Suprapubic skin (tissue), 4 donors: ENCODE data around the gene CTDNEP1. TPM values are rescaled to one million over a fixed set of nuclear protein-coding genes. Genes with fewer than 3 reads are reported as not detected.

ENCODE experiments used
- DNase-seq, 2 donors: peaks; one replicate each; pipeline ENCODE4 v3.0.0-alpha.2; 2019; ENCODE audit warnings: low spot score in 2 of 2
- H3K27ac ChIP-seq: fragments of 200-600 bp; sonication (generic); one replicate; pipeline ENCODE4 v1.5.1; 2019
- H3K27me3 ChIP-seq: fragments of 200-600 bp; sonication (generic); one replicate; pipeline ENCODE4 v1.5.1; 2019
- H3K36me3 ChIP-seq: fragments of 200-600 bp; sonication (generic); one replicate; pipeline ENCODE4 v1.5.1; 2019
- H3K4me1 ChIP-seq: fragments of 200-600 bp; sonication (generic); one replicate; pipeline ENCODE4 v1.5.1; 2019
- H3K4me3 ChIP-seq: fragments of 200-600 bp; sonication (generic); one replicate; pipeline ENCODE4 v1.5.1; 2019; ENCODE audit warnings: mild to moderate bottlenecking
- H3K9me3 ChIP-seq: fragments of 200-600 bp; sonication (generic); one replicate; pipeline ENCODE4 v1.5.1; 2019
- CTCF ChIP-seq, 2 donors: fragments of 200-600 bp in 1 of 2; fragments of 450-650 bp in 1 of 2; sonication (generic) in 1 of 2; IDR thresholded peaks; one replicate each; pipeline ENCODE4 v1.5.1; 2016 to 2019; ENCODE audit warnings: antibody characterized with exemption in 2 of 2, mild to moderate bottlenecking in 1 of 2, moderate library complexity in 1 of 2
- EP300 ChIP-seq: sonication (generic); formaldehyde crosslinking; IDR thresholded peaks from one replicate; pipeline ENCODE4 v1.6.1; 2017; ENCODE audit warnings: antibody characterized with exemption
- POLR2A ChIP-seq, 2 donors: fragments of 450-650 bp; IDR thresholded peaks; one replicate each; pipeline ENCODE4 v1.6.1; 2017; ENCODE audit warnings: antibody characterized with exemption in 2 of 2, mild to moderate bottlenecking in 2 of 2, moderate library complexity in 2 of 2
- POLR2AphosphoS5 ChIP-seq, 3 donors: sonication (generic); formaldehyde crosslinking; IDR thresholded peaks; one replicate each; pipeline ENCODE4 v1.6.1; 2017; ENCODE audit warnings: antibody characterized with exemption in 3 of 3
- WGBS: methylation state at CpG from one replicate; pipeline ENCODE4 v1.1.5; 2018; 5-methylcytosine and 5-hydroxymethylcytosine counted together
- total RNA-seq, 4 donors: library from RNA; depleted of rRNA; stranded (reverse); fragments of >200 nt; gene quantifications; one replicate each; pipeline ENCODE4 v1.1.0, GENCODE V29; 2016

Gene CTDNEP1
- total RNA-seq, 4 donors from 2014 or later, result 54.7 to 80.6 (median 72.1) TPM

DNA sequence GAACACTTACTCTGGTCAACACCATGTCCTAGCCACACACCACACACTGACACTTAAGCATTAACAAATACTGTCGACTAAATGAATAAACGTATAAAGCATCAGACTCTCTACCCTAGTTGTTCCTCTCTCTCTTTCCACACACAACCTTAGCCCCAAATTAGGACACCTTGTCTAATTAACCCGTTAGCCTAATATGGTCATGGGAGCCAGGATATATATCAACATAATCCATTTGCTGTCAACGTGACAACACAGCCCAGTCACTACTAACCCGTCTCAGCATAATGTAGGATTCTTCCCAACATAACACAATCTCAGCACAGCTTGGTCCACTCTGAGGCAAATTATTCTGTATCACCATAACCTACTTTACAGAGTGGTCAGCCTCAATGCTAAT, 19.4 kb downstream of the CTDNEP1 start:
- peaks cover 23% of the 10 kb centered on the region for H3K36me3 ChIP-seq
- no peaks in the 10 kb centered on the region for H3K27me3 ChIP-seq
- no peak overlapping the region for H3K4me3 ChIP-seq
- 79% methylated on average over 5 of the region's 5 CpGs for WGBS
- TF ChIP-seq POLR2AphosphoS5 (IDR thresholded peaks at IDR 0.05) (no peak), POLR2A (IDR thresholded peaks at IDR 0.05) (no peak), CTCF (IDR thresholded peaks at IDR 0.05) (no peak), EP300 (no peak)
- H3K4me1 ChIP-seq, result peaks cover 63% of the 10 kb centered on the region
- no peak for DNase-seq
- no peaks in the 10 kb centered on the region for H3K9me3 ChIP-seq
- no peak overlapping the region for H3K27ac ChIP-seq

GRCh38 chr17:7229504-7229903, 22.0 kb downstream of the CTDNEP1 start:
- H3K27ac ChIP-seq, result no peak overlapping the region
- no peak for DNase-seq
- peaks cover 38% of the 10 kb centered on the region for H3K4me1 ChIP-seq
- no peaks in the 10 kb centered on the region for H3K27me3 ChIP-seq
- H3K36me3 ChIP-seq, result peaks cover 50% of the 10 kb centered on the region
- 95% methylated on average over 19 of the region's 19 CpGs for WGBS
- H3K4me3 ChIP-seq, result no peak overlapping the region
- TF ChIP-seq CTCF (IDR thresholded peaks at IDR 0.05), result no peak
- no peak for TF ChIP-seq POLR2A (IDR thresholded peaks at IDR 0.05)
- no peak for TF ChIP-seq POLR2AphosphoS5 (IDR thresholded peaks at IDR 0.05)
- TF ChIP-seq EP300, result no peak
- no peaks in the 10 kb centered on the region for H3K9me3 ChIP-seq

- Histone ChIP-seq H3K27ac (peak overlapping the region; percentile 39), H3K4me3 (no peak overlapping the region), H3K9me3 (no peaks in the 10 kb centered on the region), H3K4me1 (peaks cover 37% of the 10 kb centered on the region), H3K27me3 (no peaks in the 10 kb centered on the region), H3K36me3 (peaks cover 55% of the 10 kb centered on the region)
- WGBS, result 86% methylated on average over 14 of the region's 14 CpGs
- TF ChIP-seq EP300 (no peak), POLR2A (IDR thresholded peaks at IDR 0.05) (no peak), CTCF (IDR thresholded peaks at IDR 0.05) (no peak), POLR2AphosphoS5 (IDR thresholded peaks at IDR 0.05) (no peak)
- no peak for DNase-seq
Observed at GRCh38 chr17:7228920-7229319, 22.6 kb downstream of the CTDNEP1 start.

DNA sequence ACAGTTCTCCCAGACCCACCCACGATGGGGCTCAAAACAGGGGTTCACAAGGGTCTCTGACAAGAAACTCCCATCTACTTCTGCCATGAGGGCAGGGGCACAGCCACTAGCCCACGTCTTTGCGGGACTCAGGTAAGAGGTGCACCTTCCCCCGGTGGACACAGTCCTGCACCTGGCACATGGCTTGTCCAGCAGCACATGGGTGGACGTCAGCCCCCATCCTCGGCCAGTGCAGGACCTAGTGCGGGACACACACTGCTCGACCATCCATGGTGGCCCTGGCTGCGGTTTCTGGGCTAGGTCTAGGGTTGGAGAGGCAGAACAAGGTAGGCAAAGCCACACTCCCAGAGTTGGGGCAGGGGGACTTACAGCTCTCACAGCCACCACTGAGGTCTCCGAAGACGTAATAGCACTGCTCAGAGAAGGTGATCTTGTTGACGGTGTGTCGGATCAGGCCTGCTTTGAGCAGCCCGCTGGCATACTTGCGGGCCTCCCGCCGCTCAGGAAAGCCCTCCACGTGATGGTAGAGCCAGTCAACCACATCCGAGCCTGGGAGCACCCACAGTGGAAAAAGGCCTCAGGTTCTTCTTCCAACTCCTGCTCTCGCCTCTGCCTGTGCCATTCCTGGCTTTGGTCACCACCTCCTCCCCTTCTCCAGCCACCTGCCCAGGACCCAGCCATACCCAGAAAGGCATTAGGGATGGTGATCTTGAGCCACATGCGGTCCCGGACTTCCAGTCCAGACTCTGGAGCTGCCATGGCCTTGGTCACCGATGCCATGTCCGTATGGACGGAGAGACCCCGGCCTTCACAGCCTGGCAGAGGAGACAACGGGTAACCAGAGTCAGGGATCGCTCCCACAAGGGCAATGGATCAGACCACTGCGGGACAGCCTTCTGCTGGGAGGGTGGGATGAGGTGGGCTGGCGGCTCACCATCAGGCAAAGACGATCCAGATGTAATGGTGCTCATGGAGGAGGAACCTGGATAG, 24.5 kb downstream of the CTDNEP1 start:
- no peaks in the 10 kb centered on the region for H3K9me3 ChIP-seq

More for the DNA sequence above, 24.5 kb downstream of the CTDNEP1 start:
- WGBS, result 94% methylated on average over 26 of the region's 31 CpGs
- TF ChIP-seq POLR2AphosphoS5 (IDR thresholded peaks at IDR 0.05) (no peak), EP300 (no peak), CTCF (IDR thresholded peaks at IDR 0.05) (no peak), POLR2A (IDR thresholded peaks at IDR 0.05) (no peak)
- H3K4me1 ChIP-seq, result peaks cover 26% of the 10 kb centered on the region
- no peak for DNase-seq
- no peak overlapping the region for H3K4me3 ChIP-seq
- no peaks in the 10 kb centered on the region for H3K27me3 ChIP-seq
- peak overlapping the region; percentile 52 for H3K27ac ChIP-seq
- H3K36me3 ChIP-seq, result peaks cover 74% of the 10 kb centered on the region
